Endodermal cell (in vitro differentiated cells): ENCODE data around the gene ENO3. TPM values are rescaled to one million over a fixed set of nuclear protein-coding genes. Genes with fewer than 3 reads are reported as not detected.

Source experiments
- DNase-seq: peaks from one replicate; pipeline ENCODE4 v3.0.0-alpha.2; 2017
- H3K27ac ChIP-seq: 2 replicates; pipeline ENCODE4 v1.5.1; 2013; ENCODE audit warnings: mild to moderate bottlenecking, low read depth, low read length, moderate library complexity
- H3K27me3 ChIP-seq: 2 replicates; pipeline ENCODE4 v1.6.1; 2013; ENCODE audit warnings: mild to moderate bottlenecking, low read length, moderate library complexity; ENCODE audit not compliant: insufficient read depth, control insufficient read depth, poor library complexity, severe bottlenecking
- H3K36me3 ChIP-seq: 2 replicates; pipeline ENCODE4 v1.7.0; 2013; ENCODE audit warnings: mild to moderate bottlenecking, low read length, moderate library complexity; ENCODE audit not compliant: control insufficient read depth, insufficient read depth
- H3K4me1 ChIP-seq: one replicate; pipeline ENCODE4 v1.7.0; 2013; ENCODE audit warnings: low read length; ENCODE audit not compliant: control insufficient read depth, insufficient read depth
- H3K4me3 ChIP-seq: 2 replicates; pipeline ENCODE4 v1.5.1; 2013; ENCODE audit warnings: mild to moderate bottlenecking, low read length, moderate library complexity
- H3K9ac ChIP-seq: 2 replicates; pipeline ENCODE4 v1.6.1; 2013; ENCODE audit warnings: mild to moderate bottlenecking, low read length, moderate library complexity; ENCODE audit not compliant: poor library complexity, severe bottlenecking; ENCODE audit errors: extremely low read depth
- H3K9me3 ChIP-seq: 2 replicates; pipeline ENCODE4 v1.6.1; 2013; ENCODE audit warnings: mild to moderate bottlenecking, low read length, moderate library complexity; ENCODE audit not compliant: control insufficient read depth
- H3K27ac Mint-ChIP-seq: 2 replicates; pipeline ENCODE4 v1.8.0; 2020; ENCODE audit warnings: mixed read lengths
- H3K27me3 Mint-ChIP-seq: 2 replicates; pipeline ENCODE4 v1.8.0; 2021; ENCODE audit warnings: mild to moderate bottlenecking, mixed read lengths; ENCODE audit not compliant: insufficient read depth
- H3K36me3 Mint-ChIP-seq: 2 replicates; pipeline ENCODE4 v1.8.0; 2020; ENCODE audit warnings: low read depth, mixed read lengths
- H3K4me1 Mint-ChIP-seq: 2 replicates; pipeline ENCODE4 v1.8.0; 2020; ENCODE audit warnings: mixed read lengths
- H3K4me3 Mint-ChIP-seq: 2 replicates; pipeline ENCODE4 v1.8.0; 2020; ENCODE audit warnings: mild to moderate bottlenecking, moderate library complexity, mixed read lengths
- H3K9me3 Mint-ChIP-seq: 2 replicates; pipeline ENCODE4 v1.8.0; 2020; ENCODE audit warnings: mild to moderate bottlenecking, mixed read lengths
- WGBS, 2 experiments: methylation state at CpG; one replicate each; pipeline versions ENCODE4 v1.1.5 to v1.1.7; 2013; ENCODE audit warnings: missing lambda C conversion rate in 2 of 2, mixed read lengths in 1 of 2; ENCODE audit not compliant: insufficient coverage in 1 of 2, insufficient read length in 1 of 2; 5-methylcytosine and 5-hydroxymethylcytosine counted together
- total RNA-seq, 2 donors: library from RNA; stranded (reverse); fragmentation: NEBNext Ultra II Directional in 1 of 2; extraction: Animal tissue kit (Norgen Biotek cat#: 25700) in 1 of 2; gene quantifications; 2 replicates in 1 of 2; 3 replicates in 1 of 2; pipeline ENCODE4 v1.2.1, GENCODE V29; 2021
- TF ChIP-seq, protein P1 (sequence below): fragments of 200-600 bp; sonication (generic); conservative IDR thresholded peaks from 2 replicates; pipeline ENCODE4 v1.5.0; 2021; ENCODE audit warnings: antibody characterized with exemption, mild to moderate bottlenecking

Gene ENO3
- total RNA-seq, 2 donors from 2014 or later, result 34.1 to 53.6 TPM

DNA sequence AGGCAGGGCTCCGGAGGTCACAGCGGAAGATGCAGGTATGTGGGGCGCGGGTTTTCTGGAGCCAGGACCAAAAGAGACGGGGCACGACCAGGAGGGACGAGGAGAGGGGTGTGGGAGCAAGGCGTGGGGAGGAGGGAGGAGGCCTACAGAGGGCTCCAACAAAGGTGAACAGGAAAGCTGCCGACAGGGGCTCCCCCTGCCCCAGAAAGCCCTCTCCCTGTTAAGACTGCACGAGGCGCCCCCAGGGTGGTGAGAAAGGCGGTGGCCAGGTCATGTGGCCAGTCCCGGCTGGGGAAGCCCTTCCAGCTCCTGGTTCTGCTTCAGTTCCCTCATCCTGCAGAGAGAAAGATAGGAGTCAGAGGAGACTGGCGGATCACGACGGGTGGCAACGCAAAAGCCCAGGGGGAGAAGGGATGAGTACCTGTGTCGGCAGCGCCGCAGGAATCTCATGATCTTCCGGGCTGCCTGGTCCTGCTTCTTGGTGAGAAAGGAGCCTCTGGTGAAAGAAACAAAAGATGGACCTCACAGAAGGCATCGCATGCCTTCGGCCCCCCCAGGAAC is 17.6 kb downstream of the ENO3 start:
- Histone ChIP-seq H3K4me1 (peaks cover 6% of the 10 kb centered on the region), H3K36me3 (peaks cover 48% of the 10 kb centered on the region), H3K27me3 (no peaks in the 10 kb centered on the region), H3K4me3 (peak overlapping the region; percentile 90), H3K27ac (peak overlapping the region; percentile 95), H3K9ac (peak overlapping the region; percentile 79), H3K9me3 (peaks cover 5% of the 10 kb centered on the region)
- Mint-ChIP-seq H3K36me3 (peaks cover 29% of the 10 kb centered on the region), H3K4me3 (no peak overlapping the region), H3K4me1 (peaks cover 28% of the 10 kb centered on the region), H3K9me3 (peaks cover 12% of the 10 kb centered on the region), H3K27me3 (peaks cover 5% of the 10 kb centered on the region), H3K27ac (no peak overlapping the region)
- TF ChIP-seq, protein P1, sequence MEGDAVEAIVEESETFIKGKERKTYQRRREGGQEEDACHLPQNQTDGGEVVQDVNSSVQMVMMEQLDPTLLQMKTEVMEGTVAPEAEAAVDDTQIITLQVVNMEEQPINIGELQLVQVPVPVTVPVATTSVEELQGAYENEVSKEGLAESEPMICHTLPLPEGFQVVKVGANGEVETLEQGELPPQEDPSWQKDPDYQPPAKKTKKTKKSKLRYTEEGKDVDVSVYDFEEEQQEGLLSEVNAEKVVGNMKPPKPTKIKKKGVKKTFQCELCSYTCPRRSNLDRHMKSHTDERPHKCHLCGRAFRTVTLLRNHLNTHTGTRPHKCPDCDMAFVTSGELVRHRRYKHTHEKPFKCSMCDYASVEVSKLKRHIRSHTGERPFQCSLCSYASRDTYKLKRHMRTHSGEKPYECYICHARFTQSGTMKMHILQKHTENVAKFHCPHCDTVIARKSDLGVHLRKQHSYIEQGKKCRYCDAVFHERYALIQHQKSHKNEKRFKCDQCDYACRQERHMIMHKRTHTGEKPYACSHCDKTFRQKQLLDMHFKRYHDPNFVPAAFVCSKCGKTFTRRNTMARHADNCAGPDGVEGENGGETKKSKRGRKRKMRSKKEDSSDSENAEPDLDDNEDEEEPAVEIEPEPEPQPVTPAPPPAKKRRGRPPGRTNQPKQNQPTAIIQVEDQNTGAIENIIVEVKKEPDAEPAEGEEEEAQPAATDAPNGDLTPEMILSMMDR, result no peak
- DNase-seq, result peak; percentile 83
- WGBS, 2 experiments, result 8 to 19% methylated on average over 10 to 23 of the region's 23 CpGs

DNA sequence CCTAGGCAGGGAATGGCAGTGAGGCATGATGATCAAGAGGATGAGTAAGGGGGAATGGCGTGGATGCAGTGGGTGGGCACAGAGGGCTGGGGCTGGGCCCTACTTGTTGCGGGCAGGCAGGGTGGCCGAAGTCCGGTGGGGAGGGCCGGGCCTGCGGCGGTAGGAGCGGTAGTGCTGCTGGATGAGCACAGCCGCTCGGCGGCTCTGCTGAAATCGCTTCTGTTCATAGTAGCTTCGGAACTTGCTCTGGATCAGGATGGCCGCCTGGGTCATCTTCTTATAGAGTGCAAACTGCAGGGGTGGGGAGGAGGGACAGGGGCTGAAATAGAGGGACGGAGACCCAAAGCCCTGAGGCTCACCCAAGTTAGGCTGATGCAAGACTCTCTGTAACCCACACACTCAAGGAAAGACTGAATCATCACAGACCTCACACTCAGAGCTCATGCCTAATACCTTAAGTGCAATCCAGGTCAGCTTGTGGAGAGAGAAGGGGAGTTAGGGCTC is 18.2 kb downstream of the ENO3 start:
- no peak overlapping the region for H3K27ac Mint-ChIP-seq
- peak; percentile 68 for DNase-seq
- H3K4me3 Mint-ChIP-seq, result no peak overlapping the region
- Histone ChIP-seq H3K27me3 (no peaks in the 10 kb centered on the region), H3K27ac (peak overlapping the region; percentile 29), H3K4me1 (peaks cover 6% of the 10 kb centered on the region), H3K9ac (peak overlapping the region; percentile 79), H3K4me3 (peak overlapping the region; percentile 90), H3K36me3 (peaks cover 52% of the 10 kb centered on the region), H3K9me3 (peaks cover 5% of the 10 kb centered on the region)
- 39 to 40% methylated on average over 9 to 15 of the region's 15 CpGs for WGBS, 2 experiments
- H3K4me1 Mint-ChIP-seq, result peaks cover 28% of the 10 kb centered on the region
- H3K36me3 Mint-ChIP-seq, result peaks cover 29% of the 10 kb centered on the region
- H3K27me3 Mint-ChIP-seq, result peaks cover 10% of the 10 kb centered on the region
- H3K9me3 Mint-ChIP-seq, result peaks cover 12% of the 10 kb centered on the region
- TF ChIP-seq, protein P1, result no peak

DNA sequence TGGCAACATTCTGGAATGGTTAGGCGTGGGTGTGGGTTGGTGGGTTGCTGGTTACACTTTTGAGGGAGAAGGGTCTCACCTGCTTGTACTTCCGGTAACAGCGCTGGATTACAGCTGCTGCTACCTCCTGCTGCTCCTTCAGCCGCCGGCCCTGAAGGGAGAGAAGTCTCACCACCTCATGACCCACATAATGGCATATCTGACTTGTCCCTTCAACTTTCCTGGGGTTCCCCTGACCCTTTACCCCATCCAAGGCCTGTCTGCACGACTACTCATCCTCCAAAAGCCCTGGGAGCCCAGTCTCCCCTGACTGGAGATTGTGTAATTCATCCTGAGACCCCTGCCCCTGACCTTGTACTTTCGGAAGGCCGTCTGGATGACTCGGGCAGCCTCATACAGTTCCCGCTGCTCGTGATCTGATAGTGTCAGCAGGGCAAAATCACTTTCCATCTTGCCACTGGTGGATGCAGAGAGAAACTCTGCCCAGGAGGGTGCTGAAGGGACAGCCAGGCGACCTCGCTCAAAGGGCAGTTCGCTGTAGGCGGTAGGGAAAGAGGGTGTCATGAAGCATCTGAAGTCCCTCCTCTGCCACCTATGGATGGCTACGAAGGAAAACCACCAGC is 18.7 kb downstream of the ENO3 start:
- no peak overlapping the region for H3K27ac Mint-ChIP-seq
- Histone ChIP-seq H3K27me3 (no peaks in the 10 kb centered on the region), H3K27ac (no peak overlapping the region), H3K36me3 (peaks cover 52% of the 10 kb centered on the region), H3K4me1 (peaks cover 6% of the 10 kb centered on the region), H3K4me3 (peak overlapping the region; percentile 90), H3K9me3 (peaks cover 5% of the 10 kb centered on the region), H3K9ac (peak overlapping the region; percentile 79)
- peaks cover 28% of the 10 kb centered on the region for H3K4me1 Mint-ChIP-seq
- no peak overlapping the region for H3K4me3 Mint-ChIP-seq
- peaks cover 27% of the 10 kb centered on the region for H3K36me3 Mint-ChIP-seq
- TF ChIP-seq, protein P1, result no peak
- peak; percentile 63 for DNase-seq
- 84 to 85% methylated on average over 11 to 16 of the region's 16 CpGs for WGBS, 2 experiments
- H3K27me3 Mint-ChIP-seq, result peaks cover 16% of the 10 kb centered on the region
- peaks cover 12% of the 10 kb centered on the region for H3K9me3 Mint-ChIP-seq
